H54 (cell line): ENCODE results near the gene STK16.
"Not testable (repeated sequence)": the region's sequence is repeated elsewhere in the genome, so short reads cannot be mapped to it uniquely, and the experiment has no call there.

Source experiments
- DNase-seq: peaks from one replicate; pipeline ENCODE4 v3.0.0; 2011; ENCODE audit warnings: low spot score, mixed read lengths; ENCODE audit not compliant: insufficient read length
- FAIRE-seq: peaks from 3 replicates; lab custom pipeline; 2011; peaks lifted over from hg19 to GRCh38; lab: Jason Lieb, UNC
- POLR2A ChIP-seq: IDR thresholded peaks from 2 replicates; pipeline ENCODE4 v1.6.1; 2011; ENCODE audit warnings: low read depth, mild to moderate bottlenecking, low read length

Gene STK16

DNA sequence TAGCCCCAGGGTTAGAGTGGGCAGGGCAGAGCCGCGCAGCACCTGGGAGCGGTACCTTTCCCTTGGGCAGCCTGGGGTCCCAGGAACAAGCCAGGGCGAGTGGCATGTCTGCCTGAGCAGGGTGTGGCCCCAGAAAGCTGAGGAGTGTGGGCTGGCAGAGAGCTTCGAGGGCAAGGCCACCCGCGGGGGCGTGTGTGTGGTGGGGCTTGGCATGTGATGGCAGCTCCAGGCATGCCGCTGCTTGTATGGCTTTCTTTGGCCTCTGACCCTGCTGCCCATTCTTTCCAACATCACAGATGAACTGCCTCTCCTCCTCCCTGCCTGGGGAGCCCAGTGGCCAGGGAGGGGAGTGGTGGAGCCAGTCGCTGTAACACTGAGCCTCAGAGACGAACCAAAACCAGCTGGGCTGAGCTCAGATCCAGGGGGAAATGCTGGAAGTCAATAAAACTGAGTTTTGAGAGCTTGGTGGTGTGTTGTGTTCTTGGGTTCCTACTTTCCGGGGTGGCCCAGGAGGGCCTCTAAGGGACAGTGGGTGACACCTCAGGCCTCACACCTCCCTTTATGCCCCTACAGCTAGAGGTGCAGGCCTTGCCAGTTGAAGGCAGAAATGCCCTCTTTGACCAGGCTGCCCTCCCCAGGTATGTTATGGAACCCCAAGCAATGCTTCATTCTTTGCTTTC lies 41.3 kb downstream of the STK16 start:
- FAIRE-seq, result no peak
- no peak for TF ChIP-seq POLR2A
- no peak for DNase-seq

DNA sequence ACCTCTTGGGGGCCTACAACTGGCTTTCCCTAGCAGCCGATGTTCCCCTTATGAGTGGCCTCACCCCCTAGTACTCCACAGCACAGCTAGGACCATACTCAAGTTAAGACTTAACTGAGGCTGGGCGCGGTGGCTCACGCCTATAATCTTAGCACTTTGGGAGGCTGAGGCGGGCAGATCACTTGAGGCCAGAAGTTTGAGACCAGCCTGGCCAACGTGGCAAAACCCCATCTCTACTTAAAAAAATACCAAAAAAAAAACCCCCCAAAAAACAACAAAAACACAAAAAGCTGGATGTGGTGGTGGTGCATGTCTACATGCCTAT lies 41.8 kb downstream of the STK16 start:
- FAIRE-seq, DNase-seq: not testable (repeated sequence)

DNA sequence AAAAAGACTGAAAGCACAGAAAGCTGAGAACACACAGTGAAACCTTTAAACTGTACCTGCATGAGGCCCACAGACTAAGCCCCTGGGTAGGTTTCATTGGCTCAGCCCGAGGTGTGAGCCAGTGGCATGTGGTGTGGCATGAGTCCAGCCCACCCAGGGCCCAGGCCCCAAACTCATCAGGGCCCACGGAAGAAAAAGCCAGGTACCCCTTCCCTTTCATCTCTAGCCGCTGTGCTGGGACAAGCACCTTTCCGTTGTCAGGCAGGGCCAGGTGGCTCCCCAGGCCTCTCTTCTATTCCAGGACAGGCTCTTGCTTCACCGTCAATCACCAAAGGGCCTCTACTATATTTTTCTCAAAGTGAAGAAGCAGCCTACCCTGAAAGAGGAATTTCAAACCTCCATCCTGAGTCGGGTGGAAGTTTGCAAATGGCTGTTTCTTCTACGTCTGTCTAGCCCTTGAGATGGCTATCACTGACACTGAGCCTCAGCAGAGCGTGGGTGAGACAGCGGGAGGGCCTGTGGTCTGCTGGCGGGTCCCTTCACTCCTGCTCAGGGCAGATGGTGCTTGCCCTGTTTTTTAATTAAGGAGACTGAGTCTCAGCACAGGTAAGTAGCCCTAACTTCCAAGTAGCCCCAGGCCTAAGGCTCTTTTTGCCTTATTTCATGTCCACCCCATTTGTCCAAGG lies 42.4 kb downstream of the STK16 start:
- FAIRE-seq, result no peak
- DNase-seq, result no peak
- TF ChIP-seq POLR2A, result no peak

DNA sequence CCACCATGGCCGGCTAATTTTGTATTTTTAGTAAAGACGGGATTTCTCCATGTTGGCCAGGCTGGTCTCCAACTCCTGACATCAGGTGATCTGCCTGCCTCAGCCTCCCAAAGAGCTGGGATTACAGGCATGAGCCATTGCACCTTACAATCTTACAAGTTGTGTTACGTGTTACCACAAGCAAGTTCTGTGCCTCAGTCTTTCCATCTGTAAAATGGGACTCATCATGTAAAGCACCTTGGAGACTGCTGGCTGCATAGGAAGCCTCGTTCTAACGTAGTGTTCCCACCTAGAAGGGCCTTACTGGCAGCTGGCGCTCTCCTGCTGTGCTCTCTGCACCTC lies 43.9 kb downstream of the STK16 start:
- DNase-seq (no peak), FAIRE-seq (no peak)
- no peak for TF ChIP-seq POLR2A

DNA sequence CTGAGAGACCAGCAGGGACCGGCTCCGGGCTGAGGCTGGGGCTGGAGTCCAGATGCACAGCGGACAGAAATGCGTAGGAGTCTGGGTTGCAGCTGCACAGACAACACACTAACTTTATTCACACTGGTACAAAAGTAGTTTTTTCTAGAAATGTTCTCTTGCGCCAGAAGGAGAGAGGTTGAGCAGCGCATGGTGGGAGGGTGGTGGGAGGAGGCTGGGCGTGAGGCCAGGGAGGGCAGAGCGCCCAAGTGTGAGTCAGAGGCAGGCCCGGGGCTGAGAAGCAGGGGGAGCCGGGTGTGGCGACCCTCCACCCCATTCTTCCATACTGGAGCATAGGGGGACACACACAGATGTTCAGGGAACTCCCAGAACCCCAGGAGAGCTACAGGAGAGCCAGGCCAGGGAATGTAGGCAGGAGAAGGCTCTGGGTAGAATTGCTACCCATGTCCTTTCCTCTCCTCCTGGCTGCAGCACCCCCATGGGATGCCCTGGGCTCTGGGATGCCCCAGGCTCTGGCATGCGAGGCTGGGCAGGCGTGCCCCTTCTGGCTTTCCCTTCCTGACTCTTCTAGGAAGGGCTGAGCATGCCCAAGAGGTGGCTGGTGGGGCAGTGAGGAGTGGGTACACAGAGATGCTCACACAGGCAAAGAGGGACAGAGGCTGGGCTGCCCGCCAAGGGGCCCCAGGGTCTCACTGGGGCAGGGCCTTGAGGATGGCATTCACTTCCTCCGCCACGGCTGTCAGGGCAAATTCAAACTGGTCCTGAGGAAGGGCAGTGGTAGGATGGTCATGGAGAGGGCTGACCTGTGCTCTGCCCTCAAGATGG lies 44.5 kb downstream of the STK16 start:
- DNase-seq (peak; percentile 76), FAIRE-seq (no peak)
- no peak for TF ChIP-seq POLR2A

DNA sequence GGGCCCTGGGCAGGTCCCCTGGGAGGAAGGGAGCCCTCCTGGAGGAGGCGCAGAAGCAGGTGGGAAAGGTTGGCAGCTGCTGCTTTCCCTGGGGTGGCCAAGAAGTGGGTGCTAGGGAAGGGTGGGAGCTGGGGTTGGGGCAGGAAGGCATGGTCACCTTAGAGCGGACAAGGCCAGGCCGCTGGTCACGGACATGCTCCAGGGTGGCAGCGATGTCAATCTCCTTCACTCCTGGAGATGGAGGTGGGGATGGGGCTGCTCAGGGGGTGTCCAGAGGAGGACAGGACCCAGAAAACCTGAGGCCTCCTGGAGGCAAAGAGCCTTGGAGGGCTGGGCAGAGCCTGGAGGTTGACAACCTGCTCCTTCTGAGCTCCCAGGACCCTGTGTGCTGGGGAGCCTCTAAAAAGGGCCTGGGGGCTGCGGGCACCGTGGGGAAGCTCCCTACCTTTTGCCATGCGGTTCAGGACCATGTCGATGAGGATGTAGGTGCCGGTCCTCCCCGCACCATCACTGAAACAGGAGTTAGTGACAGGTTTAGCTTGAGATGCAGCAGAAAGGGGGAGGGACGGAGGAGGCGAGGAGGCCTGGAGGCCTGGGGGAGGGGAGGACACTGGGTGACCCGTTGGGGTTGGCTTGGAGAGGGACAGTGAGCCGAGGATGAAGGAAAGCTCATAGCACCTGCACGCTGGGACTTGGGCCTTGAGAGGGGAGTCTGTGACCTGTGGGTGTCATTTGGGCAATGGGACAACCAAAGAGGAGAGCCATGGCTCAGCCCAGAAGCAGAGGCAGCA lies 45.3 kb downstream of the STK16 start:
- no peak for FAIRE-seq

DNA sequence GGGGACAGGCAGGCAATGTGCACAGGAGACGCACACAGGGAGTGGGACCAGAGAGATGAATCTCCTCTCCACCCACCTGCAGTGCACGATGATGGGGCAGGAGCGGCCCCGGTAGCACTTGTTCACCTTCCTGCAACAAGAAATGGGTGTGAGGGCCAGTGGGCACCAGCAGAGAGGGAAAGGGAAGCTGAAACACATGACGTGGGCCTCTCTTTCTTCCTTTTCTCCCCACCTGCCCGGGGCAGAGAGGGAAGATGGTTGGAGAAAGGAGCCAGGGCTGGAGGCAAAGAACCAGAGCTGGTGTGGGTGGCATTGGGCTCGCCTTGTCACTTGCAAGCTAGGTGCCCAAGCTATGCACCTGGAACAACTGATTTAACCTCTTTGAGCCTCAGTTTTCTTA lies 46.1 kb downstream of the STK16 start:
- no peak for TF ChIP-seq POLR2A
- no peak for FAIRE-seq
- no peak for DNase-seq

More for the DNA sequence above, 45.3 kb downstream of the STK16 start:
- no peak for TF ChIP-seq POLR2A
- DNase-seq, result no peak

DNA sequence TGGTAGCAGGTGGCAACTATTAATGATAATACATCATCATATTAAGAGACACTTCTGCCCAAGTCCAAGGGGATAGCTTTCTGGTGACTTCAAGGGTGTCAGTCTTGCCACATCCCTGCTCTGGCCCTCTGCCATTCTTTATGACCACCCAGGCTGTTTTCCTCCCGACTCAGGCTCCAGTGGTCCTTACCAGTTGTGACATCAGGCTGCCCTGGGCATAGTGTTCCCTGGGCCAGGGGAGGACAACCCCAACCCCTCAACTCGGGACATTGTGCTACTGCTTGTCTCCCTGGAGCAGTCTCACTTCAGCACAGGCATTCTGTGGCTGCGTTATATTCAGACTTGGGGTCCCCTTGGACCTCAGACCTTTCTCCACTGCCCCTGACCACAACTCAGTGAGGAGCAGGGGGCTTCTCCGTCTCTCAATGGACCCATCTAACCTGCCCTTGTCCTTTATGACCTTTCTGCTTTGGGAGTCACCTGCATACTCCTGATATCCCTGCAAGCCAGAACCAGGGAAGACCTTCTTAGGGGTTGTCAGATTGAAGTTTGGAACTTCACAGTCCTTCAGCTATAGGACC lies 46.7 kb downstream of the STK16 start:
- no peak for FAIRE-seq
- no peak for TF ChIP-seq POLR2A

DNA sequence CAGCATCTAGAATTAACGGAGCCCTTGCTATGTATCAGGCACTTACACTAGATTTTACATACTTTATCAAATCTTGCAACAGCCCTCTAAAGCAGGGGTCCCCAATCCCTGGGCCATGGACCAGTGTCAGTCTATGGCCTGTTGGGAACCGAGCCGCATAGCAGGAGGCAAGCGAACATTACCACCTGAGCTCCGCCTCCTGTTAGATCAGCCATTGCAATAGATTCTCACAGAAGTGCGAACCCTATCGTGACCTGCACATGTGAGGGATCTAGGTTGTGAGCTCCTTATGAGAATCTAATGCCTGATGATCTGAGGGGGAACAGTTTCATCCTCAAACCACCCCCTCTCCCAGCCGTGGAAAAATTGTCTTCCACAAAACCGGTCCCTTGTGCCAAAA lies 47.3 kb downstream of the STK16 start:
- no peak for DNase-seq
- TF ChIP-seq POLR2A, result no peak
- FAIRE-seq, result no peak

More for the DNA sequence above, 46.7 kb downstream of the STK16 start:
- DNase-seq, result no peak

DNA sequence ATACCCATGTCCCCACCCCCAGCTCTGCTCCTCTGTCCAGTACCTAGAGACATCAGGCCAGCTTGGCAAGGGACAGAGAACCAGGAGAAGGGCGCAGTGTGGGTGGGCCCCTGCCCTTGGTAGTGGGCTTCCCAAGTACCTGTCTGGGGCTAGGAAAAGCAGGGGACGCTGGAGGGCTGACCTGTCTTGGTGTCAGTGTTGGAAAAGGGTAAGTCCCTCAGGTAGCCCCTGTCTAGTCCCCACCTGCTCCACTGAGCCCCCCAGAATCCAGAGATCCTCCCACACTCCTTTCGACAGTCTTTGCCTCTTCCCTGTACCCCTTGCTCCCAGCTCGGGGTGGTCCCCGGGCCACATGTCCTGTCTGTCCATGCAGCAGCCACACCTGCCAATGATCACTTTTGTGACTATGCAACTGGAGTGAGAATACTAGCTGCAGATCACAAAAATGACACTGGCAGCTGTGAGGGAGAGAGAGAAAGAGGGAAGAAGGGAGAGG lies 48.5 kb downstream of the STK16 start:
- no peak for FAIRE-seq
- no peak for TF ChIP-seq POLR2A
- DNase-seq, result no peak

DNA sequence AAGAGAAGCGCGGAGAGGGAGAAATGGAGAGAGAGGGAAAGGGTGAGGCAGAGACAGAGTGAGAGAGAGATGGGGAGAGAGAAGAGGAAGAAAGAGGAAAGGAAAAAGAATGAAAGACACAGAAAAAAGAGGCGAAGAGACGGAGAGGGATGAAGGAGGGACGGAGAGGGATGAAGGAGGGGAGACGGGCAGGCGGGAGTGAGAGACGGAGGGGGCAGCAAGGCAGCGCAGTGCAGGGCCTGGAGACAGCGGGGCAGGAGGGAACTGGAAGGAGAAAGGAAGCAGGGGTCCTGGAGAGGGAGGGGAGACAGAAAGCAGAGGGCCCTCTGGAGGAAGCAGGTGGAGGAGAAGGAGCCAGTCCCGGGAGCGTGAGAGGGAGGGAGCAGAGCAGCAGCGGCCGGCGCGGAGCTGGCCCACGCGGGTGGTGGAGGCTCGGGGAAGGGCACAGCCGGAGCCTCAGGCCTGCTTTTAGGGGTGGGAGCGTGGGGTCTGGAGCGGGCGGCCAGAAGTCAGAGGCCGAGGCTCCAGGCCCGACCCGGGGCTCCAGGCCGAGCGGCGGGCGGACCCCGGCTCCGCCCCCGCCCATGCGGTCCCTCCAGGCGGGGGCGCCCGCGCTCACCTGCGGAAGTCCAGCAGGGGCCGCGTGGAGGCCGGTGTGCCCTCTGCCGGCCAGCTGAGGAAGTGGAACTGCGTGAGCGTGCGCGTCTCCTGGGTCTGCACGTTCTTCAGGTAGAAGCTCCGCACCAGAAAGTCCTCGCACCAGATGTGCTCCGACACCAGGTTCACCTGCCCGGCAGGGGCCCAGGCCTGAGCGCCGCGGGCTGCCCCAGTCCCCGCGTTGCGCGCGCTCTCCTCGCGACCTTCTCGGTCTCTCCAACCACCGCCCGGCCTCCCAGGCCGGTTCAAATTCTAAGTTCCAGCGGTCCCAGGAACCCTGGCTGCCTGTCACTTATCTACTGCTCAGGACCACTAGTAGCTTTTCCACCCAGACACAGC lies 49.4 kb downstream of the STK16 start:
- DNase-seq (peak; percentile 87), FAIRE-seq (no peak)
- peak; percentile 28; the same call in 1 of the 2 replicates for TF ChIP-seq POLR2A

DNA sequence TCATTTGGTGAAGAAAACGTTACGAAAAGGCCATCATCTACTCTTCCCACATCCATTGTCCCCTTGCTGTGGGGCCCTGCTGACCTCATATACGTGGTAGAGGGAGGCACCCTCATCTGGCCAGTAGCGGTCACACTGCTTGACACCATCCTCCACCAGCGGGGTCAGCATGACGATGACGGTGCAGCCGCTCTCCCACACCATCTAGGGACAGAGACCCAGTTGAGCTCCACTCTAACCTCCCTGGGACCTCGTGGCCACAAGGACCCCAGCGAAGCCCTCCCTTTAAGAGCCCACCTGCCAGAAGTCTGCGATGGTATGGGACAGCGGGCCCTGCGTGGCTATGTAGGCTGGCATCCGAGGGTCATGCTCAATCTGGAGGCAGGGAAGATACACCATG lies 50.9 kb downstream of the STK16 start:
- no peak for FAIRE-seq
- TF ChIP-seq POLR2A, result no peak
- DNase-seq, result no peak
